GF-D8 (cell line): ENCODE results near the gene NEIL3.
"Not testable (repeated sequence)": the region's sequence is repeated elsewhere in the genome, so short reads cannot be mapped to it uniquely, and the experiment has no call there.

Source experiments
- DNase-seq: peaks from one replicate; lab custom pipeline; 2025; lab: John Stamatoyannopoulos, UW

Gene NEIL3

GRCh38 chr4:177302371-177303100 is 7.1 kb upstream of the NEIL3 start:
- DNase-seq: no peak

- DNase-seq: no peak
Measured at GRCh38 chr4:177304094-177304493, 5.6 kb upstream of the NEIL3 start.

GRCh38 chr4:177304864-177305263 is 4.8 kb upstream of the NEIL3 start:
- not testable (repeated sequence) for DNase-seq

GRCh38 chr4:177308125-177308524 is 1.5 kb upstream of the NEIL3 start:
- DNase-seq: peak; percentile 74

- DNase-seq: peak; percentile 81
Measured at GRCh38 chr4:177308847-177309521, 690 bp upstream of the NEIL3 start.

GRCh38 chr4:177311589-177311988 is 1.9 kb downstream of the NEIL3 start:
- DNase-seq: no peak

GRCh38 chr4:177313263-177313662 is 3.6 kb downstream of the NEIL3 start:
- no peak for DNase-seq

- DNase-seq: no peak
Measured at GRCh38 chr4:177315767-177316464, 6.2 kb downstream of the NEIL3 start.

- no peak for DNase-seq
Measured at GRCh38 chr4:177320721-177321120, 11.0 kb downstream of the NEIL3 start.

GRCh38 chr4:177321647-177322046 is 12.0 kb downstream of the NEIL3 start:
- DNase-seq: no peak

- no peak for DNase-seq
Measured at GRCh38 chr4:177322266-177322665, 12.6 kb downstream of the NEIL3 start.

- no peak for DNase-seq
Measured at GRCh38 chr4:177322881-177323280, 13.2 kb downstream of the NEIL3 start.

GRCh38 chr4:177323416-177323815 is 13.7 kb downstream of the NEIL3 start:
- no peak for DNase-seq

GRCh38 chr4:177332119-177332518 is 22.4 kb downstream of the NEIL3 start:
- DNase-seq: no peak

GRCh38 chr4:177339477-177340374 is 30.1 kb downstream of the NEIL3 start:
- peak; percentile 30 for DNase-seq

- no peak for DNase-seq
Measured at GRCh38 chr4:177348348-177348747, 38.7 kb downstream of the NEIL3 start.

- DNase-seq: no peak
Measured at GRCh38 chr4:177349191-177349590, 39.5 kb downstream of the NEIL3 start.

GRCh38 chr4:177351622-177352244 is 42.1 kb downstream of the NEIL3 start:
- no peak for DNase-seq

GRCh38 chr4:177356206-177356605 is 46.5 kb downstream of the NEIL3 start:
- no peak for DNase-seq

- DNase-seq: no peak
Measured at GRCh38 chr4:177356921-177357320, 47.2 kb downstream of the NEIL3 start.

GRCh38 chr4:177367336-177367735 is 57.7 kb downstream of the NEIL3 start:
- no peak for DNase-seq

GRCh38 chr4:177369372-177369771 is 59.7 kb downstream of the NEIL3 start:
- DNase-seq: no peak
